GM21717 (cell line): ENCODE data around the gene RAP1GAP2.

ENCODE experiments used
- ATAC-seq: cut with Tn5 transposase; IDR thresholded peaks from one replicate; pipeline ENCODE4 v1.9.1; 2021; ENCODE audit warnings: mild to moderate bottlenecking, moderate library complexity; ENCODE audit not compliant: unreplicated experiment

RAP1GAP2 gene

GRCh38 chr17:2852221-2852620 is 56.0 kb downstream of the RAP1GAP2 start:
- no peak for ATAC-seq

GRCh38 chr17:2852729-2853282 is 56.6 kb downstream of the RAP1GAP2 start:
- ATAC-seq: no peak

- ATAC-seq: no peak
These were observed 57.3 kb downstream of the RAP1GAP2 start for GRCh38 chr17:2853283-2854142.

- ATAC-seq: no peak
These were observed 58.2 kb downstream of the RAP1GAP2 start for GRCh38 chr17:2854143-2855055.

- no peak for ATAC-seq
These were observed 58.9 kb downstream of the RAP1GAP2 start for GRCh38 chr17:2855063-2855600.

- ATAC-seq: no peak
These were observed 60.5 kb downstream of the RAP1GAP2 start for GRCh38 chr17:2856727-2857126.

- ATAC-seq: no peak
These were observed 63.8 kb downstream of the RAP1GAP2 start for GRCh38 chr17:2860045-2860444.

GRCh38 chr17:2860883-2861282 is 64.6 kb downstream of the RAP1GAP2 start:
- no peak for ATAC-seq

GRCh38 chr17:2862197-2862596 is 66.0 kb downstream of the RAP1GAP2 start:
- ATAC-seq: no peak

- no peak for ATAC-seq
These were observed 67.0 kb downstream of the RAP1GAP2 start for GRCh38 chr17:2863204-2863603.

- no peak for ATAC-seq
These were observed 69.0 kb downstream of the RAP1GAP2 start for GRCh38 chr17:2865228-2865627.

- no peak for ATAC-seq
These were observed 71.5 kb downstream of the RAP1GAP2 start for GRCh38 chr17:2867441-2868424.

- no peak for ATAC-seq
These were observed 73.4 kb downstream of the RAP1GAP2 start for GRCh38 chr17:2869604-2870003.

- no peak for ATAC-seq
These were observed 75.0 kb downstream of the RAP1GAP2 start for GRCh38 chr17:2871205-2871604.

GRCh38 chr17:2871720-2872119 is 75.5 kb downstream of the RAP1GAP2 start:
- no peak for ATAC-seq

- ATAC-seq: no peak
These were observed 76.0 kb downstream of the RAP1GAP2 start for GRCh38 chr17:2872282-2872681.

- no peak for ATAC-seq
These were observed 78.0 kb downstream of the RAP1GAP2 start for GRCh38 chr17:2874189-2874686.

- ATAC-seq: no peak
These were observed 79.4 kb downstream of the RAP1GAP2 start for GRCh38 chr17:2875608-2876007.

- no peak for ATAC-seq
These were observed 80.2 kb downstream of the RAP1GAP2 start for GRCh38 chr17:2876467-2876866.

- no peak for ATAC-seq
These were observed 82.6 kb downstream of the RAP1GAP2 start for GRCh38 chr17:2878751-2879254.
